ENCODE data around the gene PLEKHO1. TPM values are rescaled to one million over a fixed set of nuclear protein-coding genes. Genes with fewer than 3 reads are reported as not detected.
"Not testable (repeated sequence)": the region's sequence is repeated elsewhere in the genome, so short reads cannot be mapped to it uniquely, and the experiment has no call there.

PLEKHO1 gene
- total RNA-seq, 4 donors from 2014 or later = 35.9 to 76.3 (median 49.7) TPM

GRCh38 chr1:150192012-150192411 lies 42.3 kb downstream of the PLEKHO1 start:
- intact Hi-C loops (cut with DNase I; ENCODE audit: low total_unique reads) (loop anchor here (5.0 kb wide), 1 partner anchor 50 kb away; no protein-coding TSS in a partner anchor), in situ Hi-C loops (cut with MboI; ENCODE audit: low pct_ligation_motif_present in 1 of 4, low pct_unique_long_range_greater_than_20kb in 1 of 4, low sequenced_read_pairs in 3 of 4) (loop anchor here in 2 of 4 donors (25.0 kb wide), 1 partner anchor 230 kb away; no protein-coding TSS in a partner anchor)
- Histone ChIP-seq H3K27me3 (no peaks in the 10 kb centered on the region), H3K9me3 (no peaks in the 10 kb centered on the region), H3K27ac (no peak overlapping the region), H3K36me3 (no peaks in the 10 kb centered on the region), H3K4me1 (no peaks in the 10 kb centered on the region), H3K4me3 (no peak overlapping the region)
- WGBS, 2 donors (ENCODE audit: low coverage in 1 of 2) = 50 to 68% methylated on average over 2 of the region's 2 CpGs
- DNase-seq = no peak
- TF ChIP-seq POLR2AphosphoS5 (IDR thresholded peaks at IDR 0.05) (no peak), CTCF (IDR thresholded peaks at IDR 0.05) (no peak), EP300 (IDR thresholded peaks at IDR 0.05; ENCODE audit: low read depth) (no peak), POLR2A (IDR thresholded peaks at IDR 0.05) (no peak)

- H3K4me3 ChIP-seq = no peak overlapping the region
- H3K4me1 ChIP-seq = no peaks in the 10 kb centered on the region
- no peaks in the 10 kb centered on the region for H3K36me3 ChIP-seq
- TF ChIP-seq EP300 (IDR thresholded peaks at IDR 0.05; ENCODE audit: low read depth) (no peak), POLR2A (IDR thresholded peaks at IDR 0.05) (no peak), CTCF (IDR thresholded peaks at IDR 0.05) (no peak), POLR2AphosphoS5 (IDR thresholded peaks at IDR 0.05) (no peak)
- in situ Hi-C loops (cut with MboI; ENCODE audit: low pct_ligation_motif_present in 1 of 4, low pct_unique_long_range_greater_than_20kb in 1 of 4, low sequenced_read_pairs in 3 of 4) (loop anchor here in 2 of 4 donors (25.0 kb wide), 1 partner anchor 232 kb away; no protein-coding TSS in a partner anchor), intact Hi-C loops (cut with DNase I; ENCODE audit: low total_unique reads) (loop anchor here (5.0 kb wide), 1 partner anchor 52 kb away; no protein-coding TSS in a partner anchor)
- WGBS, 2 donors (ENCODE audit: low coverage in 1 of 2) = 90 to 93% methylated on average over 2 to 4 of the region's 4 CpGs
- H3K27me3 ChIP-seq = no peaks in the 10 kb centered on the region
- H3K9me3 ChIP-seq = no peaks in the 10 kb centered on the region
- no peak for DNase-seq
- H3K27ac ChIP-seq = no peak overlapping the region
Measured at GRCh38 chr1:150194381-150195031, 44.8 kb downstream of the PLEKHO1 start.

- Histone ChIP-seq H3K27me3 (no peaks in the 10 kb centered on the region), H3K4me3 (no peak overlapping the region), H3K4me1 (no peaks in the 10 kb centered on the region), H3K27ac (no peak overlapping the region), H3K36me3 (no peaks in the 10 kb centered on the region), H3K9me3 (no peaks in the 10 kb centered on the region)
- intact Hi-C loops (cut with DNase I; ENCODE audit: low total_unique reads) = no loop called here
- in situ Hi-C loops (cut with MboI; ENCODE audit: low pct_ligation_motif_present in 1 of 4, low pct_unique_long_range_greater_than_20kb in 1 of 4, low sequenced_read_pairs in 3 of 4) = loop anchor here in 2 of 4 donors (25.0 kb wide), 1 partner anchor 234 kb away; no protein-coding TSS in a partner anchor
- TF ChIP-seq POLR2A (IDR thresholded peaks at IDR 0.05) = no peak
- no peak for TF ChIP-seq POLR2AphosphoS5 (IDR thresholded peaks at IDR 0.05)
- TF ChIP-seq CTCF (IDR thresholded peaks at IDR 0.05) = no peak
- 65 to 100% methylated on average over 1 of the region's 1 CpG for WGBS, 2 donors (ENCODE audit: low coverage in 1 of 2)
- no peak for DNase-seq
Measured at GRCh38 chr1:150196417-150196816, 46.7 kb downstream of the PLEKHO1 start.

GRCh38 chr1:150207281-150207971 lies 57.7 kb downstream of the PLEKHO1 start:
- TF ChIP-seq CTCF (IDR thresholded peaks at IDR 0.05) (no peak), POLR2AphosphoS5 (IDR thresholded peaks at IDR 0.05) (no peak), EP300 (IDR thresholded peaks at IDR 0.05; ENCODE audit: low read depth) (no peak), POLR2A (IDR thresholded peaks at IDR 0.05) (no peak)
- in situ Hi-C loops (cut with MboI; ENCODE audit: low pct_ligation_motif_present in 1 of 4, low pct_unique_long_range_greater_than_20kb in 1 of 4, low sequenced_read_pairs in 3 of 4) = no loop called here
- H3K27me3 ChIP-seq = no peaks in the 10 kb centered on the region
- no peak for DNase-seq
- no peak overlapping the region for H3K4me3 ChIP-seq
- peak overlapping the region in 2 of 4 donors; percentile 10 to 40 for H3K27ac ChIP-seq
- peaks cover 0 to 10% (median 4%) of the 10 kb centered on the region in 4 donors for H3K4me1 ChIP-seq
- intact Hi-C loops (cut with DNase I; ENCODE audit: low total_unique reads) = no loop called here
- H3K9me3 ChIP-seq = no peaks in the 10 kb centered on the region
- no peaks in the 10 kb centered on the region for H3K36me3 ChIP-seq
- WGBS, 2 donors (ENCODE audit: low coverage in 1 of 2) = 61 to 67% methylated on average over 6 to 7 of the region's 7 CpGs

GRCh38 chr1:150208460-150208859 lies 58.7 kb downstream of the PLEKHO1 start:
- H3K4me1 ChIP-seq = peaks cover 0 to 14% (median 7%) of the 10 kb centered on the region in 4 donors
- intact Hi-C loops (cut with DNase I; ENCODE audit: low total_unique reads); H3K27me3 ChIP-seq; DNase-seq; H3K9me3 ChIP-seq; H3K4me3 ChIP-seq; H3K27ac ChIP-seq; H3K36me3 ChIP-seq; in situ Hi-C loops (cut with MboI; ENCODE audit: low pct_ligation_motif_present in 1 of 4, low pct_unique_long_range_greater_than_20kb in 1 of 4, low sequenced_read_pairs in 3 of 4): not testable (repeated sequence)
- WGBS, 2 donors (ENCODE audit: low coverage in 1 of 2) = 73 to 95% methylated on average over 5 to 6 of the region's 6 CpGs
